Spinal cord (tissue), 10 donors: ENCODE data around the gene VSTM2A. TPM values are rescaled to one million over a fixed set of nuclear protein-coding genes. Genes with fewer than 3 reads are reported as not detected.

Source experiments
- DNase-seq, 6 donors: peaks; one replicate each; pipeline versions ENCODE4 v3.0.0 to v3.0.0-alpha.2; 2013 to 2015; ENCODE audit warnings: low spot score in 6 of 6, low read depth in 4 of 6
- H3K27ac ChIP-seq: one replicate; pipeline ENCODE4 v1.5.1; 2013; ENCODE audit warnings: low read depth, low read length, control low read depth
- H3K27me3 ChIP-seq: one replicate; pipeline ENCODE4 v1.6.1; 2013; ENCODE audit warnings: low read length; ENCODE audit not compliant: control insufficient read depth, insufficient read depth
- H3K36me3 ChIP-seq: one replicate; pipeline ENCODE4 v1.6.1; 2013; ENCODE audit warnings: low read length; ENCODE audit not compliant: control insufficient read depth, insufficient read depth
- H3K4me1 ChIP-seq: one replicate; pipeline ENCODE4 v1.6.1; 2013; ENCODE audit warnings: low read length; ENCODE audit not compliant: control insufficient read depth, insufficient read depth
- H3K4me3 ChIP-seq: one replicate; pipeline ENCODE4 v1.5.1; 2013; ENCODE audit warnings: low read depth, low read length, control low read depth
- H3K9me3 ChIP-seq: one replicate; pipeline ENCODE4 v1.6.1; 2013; ENCODE audit warnings: low read length; ENCODE audit not compliant: control insufficient read depth, insufficient read depth
- WGBS: methylation state at CpG from one replicate; pipeline ENCODE4 v1.1.5; 2013; ENCODE audit warnings: missing lambda C conversion rate; ENCODE audit not compliant: insufficient coverage; 5-methylcytosine and 5-hydroxymethylcytosine counted together
- polyA plus RNA-seq, 2 donors: library from polyadenylated mRNA; unstranded; fragments of 120-200 nt; gene quantifications; one replicate each; pipeline ENCODE4 v1.2.1, GENCODE V29; 2013; ENCODE audit not compliant: insufficient read length in 2 of 2
- small RNA-seq: library from RNA; depleted of rRNA; stranded (forward); fragments of <200 nt; gene quantifications from one replicate; pipeline ENCODE3, GENCODE V24; 2014; ENCODE audit warnings: low replicate concordance
- total RNA-seq, 2 donors: library from RNA; depleted of rRNA in 1 of 2; stranded (reverse); fragments of 120-200 nt in 1 of 2; fragments of >200 nt in 1 of 2; gene quantifications; one replicate each; pipeline versions ENCODE4 v1.2.3 to v1.2.4, GENCODE V29; 2013 to 2014
- donor health status: healthy.

Gene VSTM2A
- total and polyA plus RNA-seq, 4 donors: 26.8 to 124 (median 109) TPM

DNA sequence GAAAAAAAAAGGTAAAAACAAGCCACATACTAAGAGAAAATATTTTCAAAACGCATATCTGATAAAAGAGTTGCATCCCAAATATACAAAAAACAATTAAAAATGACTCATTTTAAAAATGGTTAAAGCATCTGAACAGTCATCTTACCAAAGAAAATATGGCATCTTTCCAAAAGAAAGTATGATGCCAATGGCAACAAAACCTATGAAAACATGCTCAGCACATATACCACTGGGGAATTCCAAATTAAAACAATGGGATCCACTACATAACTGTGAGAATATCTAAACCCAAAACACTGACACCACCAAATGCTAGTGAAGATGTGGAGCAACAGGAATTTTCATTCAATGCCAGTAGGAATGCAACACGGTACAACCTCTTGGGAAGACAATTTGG, 39.3 kb downstream of the VSTM2A start:
- 88% methylated on average over 1 of the region's 2 CpGs for WGBS
- no peaks in the 10 kb centered on the region for H3K4me1 ChIP-seq

DNA sequence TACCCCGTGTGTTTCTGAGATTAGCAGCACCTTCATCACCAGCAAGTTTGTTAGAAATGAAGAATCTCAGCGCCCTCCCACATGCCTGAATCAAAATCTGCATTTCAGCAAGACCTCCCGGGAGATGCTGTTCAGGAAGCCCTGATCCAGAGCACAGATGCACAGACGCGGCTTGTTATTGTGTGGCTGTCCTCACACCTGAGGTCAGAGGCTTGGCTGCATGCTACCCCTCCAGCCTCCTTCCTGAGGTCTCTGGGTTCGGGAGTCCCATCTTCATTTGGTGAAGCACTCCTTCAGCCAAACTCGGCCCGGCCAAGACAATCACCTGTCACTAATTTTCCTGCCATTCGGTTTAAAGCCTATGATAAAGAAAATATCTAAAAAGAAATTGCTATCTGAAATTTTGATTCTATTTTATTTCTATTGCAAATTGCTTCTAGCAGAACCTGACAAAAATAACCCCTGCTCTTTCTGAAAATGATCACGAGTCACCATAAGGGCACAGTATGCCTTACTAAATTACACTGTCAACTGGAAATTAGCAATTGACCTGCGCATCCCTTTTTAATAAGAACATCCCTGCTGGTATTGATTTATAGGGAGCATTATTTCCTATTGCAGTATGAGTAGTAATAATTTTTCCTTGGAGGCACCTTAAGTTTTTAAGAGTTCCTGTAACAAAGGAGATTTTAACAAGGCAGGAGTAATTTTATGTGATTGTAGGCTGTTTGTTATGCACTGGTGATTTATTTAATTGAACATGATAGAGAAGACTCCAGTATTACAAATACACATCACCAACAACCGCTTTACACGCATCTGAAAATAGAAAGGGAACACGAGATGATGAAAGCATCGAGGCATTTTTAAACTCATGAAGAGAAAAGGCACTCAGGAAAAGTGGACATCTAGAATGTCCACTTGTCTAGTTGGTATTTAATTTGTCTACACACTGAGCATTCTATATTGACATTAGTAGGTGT, 49.5 kb downstream of the VSTM2A start:
- peak in 2 of 6 donors; percentile 2 to 83 for DNase-seq
- Histone ChIP-seq H3K36me3 (no peaks in the 10 kb centered on the region), H3K4me3 (no peak overlapping the region), H3K27me3 (no peaks in the 10 kb centered on the region), H3K9me3 (no peaks in the 10 kb centered on the region), H3K27ac (no peak overlapping the region), H3K4me1 (no peaks in the 10 kb centered on the region)
- WGBS: 72% methylated on average over 7 of the region's 15 CpGs

More for the DNA sequence above, 39.3 kb downstream of the VSTM2A start:
- Histone ChIP-seq H3K27ac (no peak overlapping the region), H3K9me3 (no peaks in the 10 kb centered on the region), H3K36me3 (no peaks in the 10 kb centered on the region), H3K4me3 (no peak overlapping the region), H3K27me3 (no peaks in the 10 kb centered on the region)
- DNase-seq: no peak

DNA sequence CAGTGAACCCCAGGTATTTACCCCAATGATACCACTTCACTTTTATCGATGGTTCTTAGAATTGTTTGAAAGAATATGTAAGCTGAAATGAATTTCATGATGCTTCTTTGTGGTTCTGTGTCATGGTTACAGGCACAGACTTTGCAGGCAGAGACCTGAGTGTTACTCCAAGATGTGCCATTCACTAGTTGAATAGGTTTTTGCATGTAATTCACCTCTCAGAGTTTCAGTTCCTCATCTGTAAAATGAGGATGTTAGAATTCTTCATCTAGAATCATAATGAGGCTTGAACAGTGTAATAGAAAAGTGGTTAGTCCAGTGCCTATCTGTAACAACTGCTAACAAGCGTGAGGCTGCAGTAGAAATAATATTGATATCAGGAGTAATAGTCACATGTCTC, 54.6 kb downstream of the VSTM2A start:
- Histone ChIP-seq H3K4me1 (no peaks in the 10 kb centered on the region), H3K4me3 (no peak overlapping the region), H3K9me3 (no peaks in the 10 kb centered on the region), H3K27me3 (no peaks in the 10 kb centered on the region), H3K27ac (no peak overlapping the region), H3K36me3 (no peaks in the 10 kb centered on the region)
- DNase-seq: no peak
- WGBS: no CpG with 5 or more reads among the region's 2 CpGs

DNA sequence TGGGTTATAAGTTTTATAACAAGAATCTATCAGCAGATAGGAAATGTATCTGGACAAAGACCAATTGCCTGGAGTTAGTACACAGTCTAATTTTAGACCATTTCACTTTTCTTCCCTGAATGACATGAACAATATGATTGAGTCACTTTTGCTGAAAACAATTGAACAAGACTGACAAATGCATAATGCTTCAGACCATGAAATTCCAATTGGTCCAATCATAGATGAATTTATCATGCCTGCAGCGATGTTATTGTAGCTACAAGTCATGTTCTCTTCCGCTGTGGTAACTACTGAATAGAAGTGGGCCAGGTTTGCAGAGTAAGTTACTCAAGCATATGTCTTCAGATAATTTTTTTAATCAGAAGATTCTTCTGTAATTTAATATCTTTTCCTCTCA, 73.4 kb downstream of the VSTM2A start:
- no peak for DNase-seq
- Histone ChIP-seq H3K9me3 (no peaks in the 10 kb centered on the region), H3K4me3 (no peak overlapping the region), H3K27ac (no peak overlapping the region), H3K27me3 (no peaks in the 10 kb centered on the region), H3K36me3 (no peaks in the 10 kb centered on the region), H3K4me1 (no peaks in the 10 kb centered on the region)
- no CpG with 5 or more reads among the region's 2 CpGs for WGBS

Small RNA genes lying within 50 kb of the gene (small RNA-seq; reads per million reads assigned to genes)
- not detected for gene RNU6-1125P

Other genes with a start within 250 kb of the VSTM2A start
- 100 to 1,000 TPM in 1 of 2 donors, 10 to 100 TPM in 1; 95.8 to 153 TPM for gene SEC61G, start 216.8 kb downstream of the VSTM2A start, total RNA-seq
- 100 to 1,000 TPM; 150 to 153 TPM for gene SEC61G, start 216.8 kb downstream of the VSTM2A start, polyA plus RNA-seq